Iris pigment epithelial cell (primary cell): ENCODE measurements around the gene CBR3.
"Not testable (repeated sequence)": the region's sequence is repeated elsewhere in the genome, so short reads cannot be mapped to it uniquely, and the experiment has no call there.

Source experiments
- DNase-seq: peaks from one replicate; pipeline ENCODE4 v3.0.0-alpha.2; 2011; ENCODE audit warnings: low read depth

CBR3 gene

DNA sequence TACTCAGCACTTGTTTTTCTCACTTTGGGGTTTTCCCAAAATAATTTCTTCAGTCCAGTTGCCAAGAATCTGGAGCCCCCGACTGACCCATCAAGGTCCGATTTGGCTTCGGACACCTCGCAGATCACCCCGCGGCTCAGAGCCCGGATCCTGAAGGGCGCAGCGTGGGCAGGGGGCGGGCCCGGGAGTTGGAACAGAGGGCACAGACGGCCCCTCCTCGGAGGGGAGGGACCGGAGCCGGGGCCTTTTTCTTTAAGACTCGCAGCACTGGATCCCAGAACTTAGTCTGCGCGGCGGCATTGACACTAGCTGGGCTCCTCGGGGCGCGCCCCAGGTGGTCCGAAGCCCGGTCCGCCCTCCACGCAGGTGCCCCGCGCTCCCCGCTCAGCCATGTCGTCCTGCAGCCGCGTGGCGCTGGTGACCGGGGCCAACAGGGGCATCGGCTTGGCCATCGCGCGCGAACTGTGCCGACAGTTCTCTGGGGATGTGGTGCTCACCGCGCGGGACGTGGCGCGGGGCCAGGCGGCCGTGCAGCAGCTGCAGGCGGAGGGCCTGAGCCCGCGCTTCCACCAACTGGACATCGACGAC, at the start of gene CBR3:
Gene CBR3, plus strand, starts transcription at position 277 of the 588 bp plus-strand sequence. Its CDS starts 114 bp downstream, at position 391.
- DNase-seq, result peak; percentile 55

DNA sequence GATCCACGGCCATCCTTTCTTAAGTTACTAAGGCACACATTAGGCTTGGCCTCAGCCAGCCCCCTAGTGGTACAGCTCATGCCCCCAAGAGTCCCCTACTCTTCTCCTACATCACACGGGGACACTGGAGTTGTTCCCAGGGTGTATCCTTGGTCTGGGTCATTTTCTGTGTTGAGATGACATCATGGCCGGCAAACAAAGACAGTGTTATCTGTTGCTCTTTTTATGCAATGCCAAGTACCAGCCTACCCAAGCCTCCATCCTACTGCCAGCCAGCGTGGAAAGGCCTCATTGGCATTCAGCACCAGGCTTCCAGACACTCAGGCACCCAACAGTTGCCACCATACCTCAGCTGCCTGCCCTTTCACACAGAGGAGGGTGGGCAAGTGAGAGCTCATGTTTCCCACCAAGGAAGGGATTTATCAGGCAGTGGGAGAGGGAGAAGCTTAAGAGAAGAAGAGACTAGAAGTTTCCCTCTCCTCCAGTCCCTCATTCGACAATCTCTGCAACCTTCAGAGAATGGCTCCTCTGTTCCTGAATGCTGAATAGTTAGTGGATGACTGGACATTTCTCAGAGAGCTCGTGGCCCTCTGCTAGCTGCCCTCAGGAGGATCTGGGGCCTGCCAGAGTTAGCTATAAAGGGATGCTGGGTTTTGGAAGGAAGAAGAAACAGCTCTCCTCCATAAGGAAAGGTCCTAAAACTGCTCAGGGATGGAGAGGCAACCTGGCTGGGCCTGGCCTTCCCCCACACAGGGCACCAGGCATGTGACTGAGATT, 47.3 kb upstream of the CBR3 start:
- no peak for DNase-seq

DNA sequence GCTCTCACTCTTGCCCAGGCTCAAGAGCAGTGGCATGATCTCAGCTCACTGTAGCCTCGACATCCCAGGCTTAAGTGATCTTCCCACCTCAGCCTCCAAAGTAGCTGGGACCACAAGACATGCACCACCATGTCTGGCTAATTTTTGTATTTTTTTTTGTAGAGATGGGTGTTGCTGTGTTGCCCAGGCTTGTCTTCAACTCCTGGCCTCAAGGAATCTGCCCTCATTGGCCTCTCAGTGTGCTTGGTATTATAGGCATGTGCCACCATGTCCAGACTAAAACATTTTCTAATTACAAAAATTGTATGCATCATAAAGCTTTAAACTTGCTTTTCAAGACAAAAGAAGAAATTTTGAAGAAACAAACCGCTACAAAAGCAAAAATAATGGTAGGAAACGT, 44.9 kb upstream of the CBR3 start:
- no peak for DNase-seq

DNA sequence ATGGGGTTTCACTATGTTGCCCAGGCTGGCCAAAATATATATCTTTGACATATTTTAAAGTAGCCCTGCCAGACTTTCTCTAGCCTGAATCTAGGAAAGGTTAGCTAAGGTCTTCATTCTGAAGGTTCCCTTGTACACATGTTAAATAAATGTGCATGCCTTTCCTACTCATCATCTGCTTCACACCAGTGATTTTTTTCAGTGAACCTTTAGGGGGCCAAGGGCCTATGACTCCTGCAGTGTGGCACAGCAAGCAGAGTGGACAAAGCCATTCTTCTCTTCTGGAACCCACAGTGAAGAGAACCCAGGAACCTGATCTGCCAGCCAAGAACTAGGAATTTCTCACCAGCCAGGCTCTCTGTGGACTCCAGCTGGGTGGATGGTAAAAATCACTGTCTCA, 42.2 kb upstream of the CBR3 start:
- no peak for DNase-seq

DNA sequence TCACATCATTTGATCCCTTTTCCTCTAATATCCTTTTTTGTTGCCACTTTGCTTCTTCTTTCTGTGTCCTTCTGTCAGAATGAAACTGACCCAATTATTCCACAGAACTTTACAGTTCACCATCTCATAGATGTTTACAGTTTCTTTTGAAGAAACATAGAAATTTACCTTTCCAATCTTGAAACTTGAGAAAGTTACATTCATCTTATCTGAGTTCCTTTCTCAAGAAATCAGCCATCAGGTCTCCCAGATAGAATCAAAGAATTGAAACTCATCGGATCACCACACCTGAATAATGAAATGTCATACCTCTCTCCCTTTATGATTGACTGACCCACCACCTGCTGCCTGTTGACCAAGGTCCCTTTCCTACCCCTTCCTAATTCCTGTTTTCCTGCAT, 41.4 kb upstream of the CBR3 start:
- DNase-seq, result no peak

DNA sequence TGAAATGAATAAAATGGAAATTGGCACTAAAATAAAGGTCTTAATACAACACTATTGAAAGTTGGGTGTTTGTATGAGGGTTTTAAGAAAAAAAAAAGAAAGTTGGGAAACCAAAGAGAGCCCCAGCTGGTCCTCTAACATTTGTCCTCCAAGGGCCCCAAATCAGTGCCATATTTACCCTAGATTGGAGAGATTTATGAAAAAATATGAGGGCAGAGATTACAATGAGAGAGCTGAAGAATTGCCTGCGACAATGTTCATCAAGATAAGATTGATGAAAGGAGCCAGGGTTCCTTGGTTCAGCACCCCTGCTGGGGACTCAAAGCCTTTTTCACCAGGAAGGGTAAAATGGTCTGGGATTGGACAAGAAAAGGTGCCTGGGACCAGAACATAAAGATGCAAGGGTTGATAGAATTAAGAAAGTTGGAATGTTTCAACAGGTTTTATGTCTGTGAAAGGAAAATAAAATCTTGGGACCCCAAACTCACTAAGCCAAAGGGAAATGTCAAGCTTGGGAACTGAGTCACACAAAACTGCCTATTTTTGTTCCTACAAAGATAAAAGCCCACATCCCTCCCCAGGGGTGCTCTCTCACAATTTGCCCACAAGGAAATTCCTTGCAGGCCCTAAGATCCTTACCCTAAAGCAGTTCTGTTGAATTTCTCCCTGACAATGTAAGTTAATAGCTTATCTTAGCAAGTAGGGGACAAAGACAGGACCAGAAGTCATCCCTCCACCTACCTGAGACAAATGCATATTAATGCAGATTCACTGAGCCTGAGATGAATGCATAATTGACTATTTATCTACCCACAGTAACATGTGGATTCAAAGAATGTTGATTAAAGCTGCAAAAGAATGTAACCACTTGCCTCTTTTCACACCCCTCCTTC, 38.2 kb upstream of the CBR3 start:
- no peak for DNase-seq

DNA sequence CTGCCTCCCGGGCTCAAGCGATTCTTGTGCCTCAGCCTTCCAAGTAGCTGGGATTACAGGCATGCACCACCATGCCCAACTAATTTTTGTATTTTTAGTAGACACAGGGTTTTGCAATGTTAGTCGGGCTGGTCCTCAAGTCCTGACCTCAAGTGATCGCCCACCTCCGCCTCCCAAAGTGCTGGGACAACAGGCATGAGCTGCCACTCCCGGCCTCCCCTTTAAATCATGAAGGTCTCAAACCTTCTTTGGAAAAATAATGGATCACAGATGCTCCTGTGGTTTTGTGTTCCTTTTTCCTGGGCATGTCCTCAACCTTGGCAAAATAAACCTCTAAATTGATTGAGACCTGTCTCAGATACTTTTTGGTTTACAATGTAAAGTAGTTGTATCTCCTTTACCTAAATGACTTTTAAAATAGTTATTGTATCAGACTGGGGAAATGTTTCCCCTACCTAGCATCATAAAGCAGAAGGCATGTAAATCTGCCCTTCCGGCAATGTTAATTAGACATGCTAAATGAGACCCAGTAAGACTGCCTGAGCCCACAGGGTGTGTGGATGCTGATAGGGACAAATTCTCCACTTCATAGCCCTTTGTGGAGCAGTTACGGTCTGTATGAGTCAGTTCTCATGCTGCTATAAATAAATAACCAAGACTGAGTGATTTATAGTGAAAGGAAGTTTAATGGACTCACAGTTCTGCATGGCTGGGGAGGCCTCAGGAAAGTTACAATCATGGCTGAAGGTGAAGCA, 37.3 kb upstream of the CBR3 start:
- peak; percentile 61 for DNase-seq

DNA sequence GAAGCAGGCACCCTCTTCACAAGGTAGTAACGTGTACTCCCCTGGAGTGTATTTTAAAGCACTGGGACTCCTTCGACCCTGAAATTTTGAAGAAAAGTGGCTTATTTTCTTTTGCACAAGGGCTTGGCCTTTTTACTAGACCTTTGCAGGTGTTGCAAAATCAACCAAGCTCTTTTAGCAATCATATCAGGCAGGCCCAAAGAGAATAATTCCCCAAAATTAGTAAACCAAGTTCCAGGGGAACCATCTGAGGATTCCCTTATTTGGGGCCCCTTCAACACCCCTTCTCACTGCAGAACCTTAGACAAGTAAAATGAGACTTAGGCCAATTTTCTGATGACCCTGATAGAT, 36.7 kb upstream of the CBR3 start:
- DNase-seq, result no peak

DNA sequence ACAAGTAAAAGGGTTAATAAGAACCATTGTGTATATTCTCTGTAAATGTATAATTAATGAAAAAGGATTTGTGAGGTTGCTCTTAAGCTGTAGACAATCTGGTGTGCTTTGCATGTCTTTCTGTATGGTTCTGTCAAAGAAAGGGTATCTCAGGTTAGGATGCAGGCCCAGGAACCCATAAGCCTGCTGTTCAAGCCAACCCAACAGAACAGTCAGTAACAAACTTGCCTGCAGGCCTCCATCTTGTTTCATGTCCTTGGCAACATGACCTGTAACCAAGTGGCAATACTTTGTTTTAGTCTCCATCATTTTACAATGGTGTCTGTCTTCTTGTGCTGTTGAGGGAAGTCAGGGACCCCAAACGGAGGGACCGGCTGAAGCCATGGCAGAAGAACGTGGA, 35.9 kb upstream of the CBR3 start:
- no peak for DNase-seq

DNA sequence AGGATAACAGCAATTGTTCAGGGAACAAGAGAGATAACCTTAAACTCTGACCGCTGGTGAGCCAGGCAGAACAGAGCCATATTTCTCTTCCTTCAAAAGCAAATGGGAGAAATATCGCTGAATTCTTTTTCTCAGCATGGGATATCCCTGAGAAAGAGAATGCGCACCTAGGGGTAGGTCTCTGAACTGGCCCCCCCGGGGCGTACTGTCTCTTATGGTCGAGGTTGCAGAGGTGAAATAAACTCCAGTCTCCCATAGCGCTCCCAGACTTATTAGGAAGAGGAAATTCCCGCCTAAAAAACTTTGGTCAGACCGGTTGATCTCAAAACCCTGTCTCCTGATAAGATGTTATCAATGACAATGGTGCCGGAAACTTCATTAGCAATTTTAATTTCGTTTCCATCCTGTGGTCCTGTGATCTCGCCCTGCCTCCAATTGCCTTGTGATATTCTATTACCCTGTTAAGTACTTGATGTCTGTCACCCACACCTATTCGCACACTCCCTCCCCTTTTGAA, 35.1 kb upstream of the CBR3 start:
- not testable (repeated sequence) for DNase-seq

DNA sequence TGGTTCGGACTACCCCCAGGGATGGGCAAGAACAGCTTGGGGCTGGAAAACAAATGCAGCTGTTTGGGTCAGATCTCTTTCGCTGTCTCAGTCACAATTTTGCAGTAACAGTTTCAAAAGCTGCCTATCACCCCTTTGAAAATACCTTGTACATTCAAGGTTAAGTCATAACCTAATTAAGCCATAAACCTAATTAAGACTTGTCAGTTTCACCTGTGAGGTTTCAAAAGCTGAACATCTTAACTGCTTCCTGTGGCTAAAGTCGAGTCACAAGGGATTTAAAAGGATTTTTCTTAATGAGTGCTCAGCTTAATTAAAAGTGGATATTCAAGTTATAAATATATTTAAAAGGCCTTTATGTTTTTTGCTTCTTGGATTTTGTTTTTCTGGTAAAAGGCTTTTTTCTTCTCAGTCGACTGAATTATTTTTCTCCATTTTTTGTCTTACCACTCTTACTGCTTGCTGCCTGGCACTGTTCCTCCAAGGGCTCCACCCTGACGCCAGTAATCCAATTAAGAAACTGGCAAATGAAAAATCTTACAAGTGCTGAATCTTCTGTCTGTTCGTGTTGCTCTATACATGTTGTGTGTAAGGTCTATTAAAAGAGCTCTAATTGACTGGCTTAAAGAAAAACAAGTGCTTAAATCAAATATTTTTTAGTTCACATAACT, 33.8 kb upstream of the CBR3 start:
- no peak for DNase-seq

DNA sequence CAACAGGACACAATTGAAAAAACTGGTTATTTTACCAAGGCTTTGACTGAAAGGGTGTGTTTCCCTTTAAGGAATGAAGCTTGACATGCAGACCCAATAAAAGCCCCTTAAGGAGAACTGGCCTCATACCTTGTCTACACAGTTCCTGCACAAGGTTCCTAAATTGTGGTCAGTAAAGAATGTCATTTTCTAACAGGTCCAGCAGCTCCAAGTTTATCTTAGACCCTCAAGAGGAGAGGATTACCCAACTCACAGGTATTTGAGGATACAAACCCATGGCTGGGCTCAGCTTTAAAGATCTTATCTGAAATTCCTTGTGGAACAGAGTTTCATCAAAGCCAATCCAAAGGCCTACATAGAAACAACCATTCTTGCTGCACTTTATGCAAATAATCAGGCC, 31.4 kb upstream of the CBR3 start:
- DNase-seq, result no peak

DNA sequence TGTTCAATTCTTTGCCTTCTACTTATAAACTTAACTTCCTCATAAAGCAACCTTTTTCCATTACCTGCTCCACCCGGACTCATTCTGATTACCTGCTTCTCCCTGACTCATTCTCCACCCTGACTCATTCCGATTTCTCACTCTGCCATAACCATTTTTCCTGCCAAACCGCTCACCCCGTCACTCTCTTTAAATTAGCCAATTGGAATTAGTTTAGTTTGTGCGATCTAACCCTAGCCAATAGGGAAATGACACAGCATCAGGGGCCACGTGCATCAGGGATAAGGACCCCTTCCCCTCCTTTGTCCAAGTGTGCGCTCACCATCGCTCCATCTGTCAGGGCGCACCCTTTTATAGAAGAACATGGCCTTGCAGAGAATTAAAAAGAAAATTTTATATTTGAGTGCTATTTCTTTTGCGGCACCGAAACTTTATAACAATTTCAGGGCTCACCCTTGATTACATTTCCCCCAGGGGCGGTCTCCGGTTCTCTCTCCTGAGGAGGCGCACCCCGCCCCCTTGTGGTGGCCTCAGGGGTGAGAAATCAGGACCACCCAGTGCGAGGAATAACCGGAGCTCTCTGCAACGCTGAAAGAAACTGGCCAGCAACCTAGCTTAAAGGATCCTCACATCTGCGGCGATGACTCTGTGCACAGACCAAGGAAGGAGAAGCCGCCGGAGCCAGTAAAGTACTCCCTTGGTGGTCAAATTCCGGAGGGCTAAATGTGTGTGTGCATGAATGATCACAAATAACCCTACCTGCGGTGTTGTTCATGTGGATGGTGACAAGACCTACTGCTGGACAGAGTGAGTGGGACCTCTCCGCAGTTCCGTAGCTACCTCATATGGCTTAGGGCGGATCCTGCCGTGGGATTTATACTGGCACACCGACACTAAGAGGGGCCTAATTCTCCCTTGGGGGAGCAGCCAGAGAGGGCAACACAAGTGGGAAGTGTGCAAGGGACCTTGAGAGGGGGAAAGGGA, 30.3 kb upstream of the CBR3 start:
- DNase-seq, result peak; percentile 33

DNA sequence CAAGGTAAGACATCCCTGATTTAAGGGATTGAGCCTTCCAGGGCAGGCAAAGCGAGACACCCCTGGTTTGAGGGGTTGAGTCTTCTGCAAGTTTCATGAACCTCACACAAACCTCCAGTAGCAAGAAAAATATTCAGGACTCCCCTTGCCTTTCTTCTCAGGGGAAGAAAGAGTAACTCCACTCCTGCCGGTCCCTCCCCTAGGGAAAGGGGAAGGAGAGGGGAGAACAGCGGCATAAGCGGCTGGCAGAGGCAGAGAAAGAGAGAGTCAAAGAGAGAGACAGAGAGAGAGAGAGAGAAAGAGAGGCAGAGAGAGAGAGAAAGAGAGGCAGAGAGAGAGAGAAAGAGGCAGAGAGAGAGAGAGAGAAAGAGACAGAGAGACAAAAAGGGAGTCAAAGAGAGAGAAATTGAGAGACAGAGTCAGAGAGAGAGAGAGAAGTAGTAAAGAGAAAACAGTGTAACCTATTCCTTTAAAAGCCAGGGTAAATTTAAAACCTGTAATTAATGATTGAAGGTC, 29.5 kb upstream of the CBR3 start:
- DNase-seq, result no peak

DNA sequence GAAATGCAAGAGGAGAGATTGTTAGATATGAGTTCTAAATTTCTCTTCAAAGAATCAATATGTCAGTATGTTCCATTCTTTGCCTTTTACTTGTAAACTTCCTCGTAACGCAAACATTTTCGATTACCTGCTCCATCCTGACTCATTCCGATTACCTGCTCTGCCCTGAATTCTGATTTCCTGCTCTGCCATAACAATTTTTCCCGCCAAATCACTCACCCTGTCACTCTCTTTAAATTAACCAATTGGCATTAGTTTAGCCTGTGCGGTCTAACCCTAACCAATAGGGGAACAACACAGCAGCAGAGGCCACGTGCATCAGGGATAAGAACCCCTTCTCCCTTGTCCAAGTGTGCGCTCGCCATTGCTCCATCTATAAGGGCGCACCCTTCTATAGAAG, 25.0 kb upstream of the CBR3 start:
- DNase-seq, result no peak

DNA sequence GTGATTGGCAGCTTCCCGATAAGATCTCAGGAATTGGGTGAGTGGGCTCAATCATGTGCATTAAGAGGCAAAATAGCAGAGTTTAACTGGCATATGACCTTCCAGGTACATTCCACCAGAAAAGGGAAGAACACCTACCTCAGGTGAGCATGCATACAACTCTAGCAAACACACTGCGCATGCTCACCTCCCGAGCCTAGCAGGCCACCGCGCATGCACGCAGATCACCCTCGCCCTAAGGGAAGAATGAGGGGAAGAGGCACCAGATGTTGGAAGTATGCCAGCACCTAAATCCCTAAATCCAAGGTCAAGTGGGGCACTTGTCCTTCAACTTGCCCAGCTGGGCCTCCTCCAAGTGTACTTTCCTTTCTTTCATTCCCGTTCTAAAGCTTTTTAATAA, 23.6 kb upstream of the CBR3 start:
- no peak for DNase-seq

DNA sequence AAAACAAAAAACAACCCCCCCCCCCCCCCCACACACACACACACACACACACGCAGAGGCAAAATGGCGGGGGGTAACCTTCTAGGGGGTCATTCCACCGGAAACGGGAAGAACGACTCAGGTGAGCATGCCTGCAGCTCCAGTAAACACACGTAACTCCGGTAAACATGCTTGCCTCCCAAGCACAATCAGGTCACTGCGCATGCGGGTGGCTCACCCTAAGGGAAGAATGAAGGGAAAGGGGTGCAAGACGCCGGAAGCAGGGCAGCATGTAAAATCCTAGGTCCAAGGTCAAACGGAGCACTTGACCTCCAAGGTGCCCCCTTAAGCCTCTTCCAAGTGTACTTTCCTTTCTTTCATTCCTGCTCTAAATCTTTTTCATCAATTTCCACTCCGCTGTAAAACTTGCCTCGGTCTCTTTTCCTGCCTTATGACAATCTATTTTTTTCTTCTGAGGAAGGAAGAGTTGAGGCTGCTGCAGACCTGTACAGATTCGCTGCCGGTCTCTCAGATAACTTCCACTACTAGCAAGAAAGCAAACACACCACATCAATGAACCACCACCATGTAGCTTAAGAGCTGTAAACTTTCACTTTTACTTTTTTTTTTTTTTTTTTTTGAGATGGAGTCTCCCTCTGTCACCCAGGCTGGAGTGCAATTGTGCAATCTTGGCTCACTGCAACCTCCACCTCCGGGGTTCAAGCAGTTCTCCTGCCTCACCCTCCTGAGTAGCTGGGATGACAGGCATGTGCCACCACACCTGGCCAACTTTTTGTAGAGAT, 21.0 kb upstream of the CBR3 start:
- DNase-seq, result no peak

DNA sequence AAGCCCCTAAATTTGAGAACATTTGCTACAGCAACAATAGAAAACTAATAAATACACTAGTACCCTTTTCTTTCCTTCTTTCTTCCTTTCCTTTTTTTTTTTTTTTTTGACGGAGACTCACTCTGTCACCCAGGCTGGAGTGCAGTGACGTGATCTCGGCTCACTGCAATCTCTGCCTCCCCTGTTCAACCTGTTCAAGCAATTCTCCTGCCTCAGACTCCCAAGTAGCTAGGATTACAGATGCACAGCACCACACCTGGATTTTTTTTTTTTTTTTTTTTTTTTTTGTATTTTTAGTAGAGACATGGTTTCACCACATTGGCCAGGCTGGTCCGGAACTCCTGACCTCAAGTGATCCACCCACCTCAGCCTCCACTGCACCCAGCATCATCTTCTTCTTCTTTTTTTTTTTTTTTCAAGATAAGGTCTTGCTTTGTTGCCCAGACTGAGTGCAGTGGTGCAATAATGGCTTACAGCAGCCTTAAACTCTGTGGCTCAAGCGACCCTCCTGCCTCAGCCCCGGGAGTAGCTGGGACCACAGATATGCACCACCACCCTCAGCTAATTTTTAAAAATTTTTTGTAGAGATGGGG, 19.6 kb upstream of the CBR3 start:
- DNase-seq, result no peak

DNA sequence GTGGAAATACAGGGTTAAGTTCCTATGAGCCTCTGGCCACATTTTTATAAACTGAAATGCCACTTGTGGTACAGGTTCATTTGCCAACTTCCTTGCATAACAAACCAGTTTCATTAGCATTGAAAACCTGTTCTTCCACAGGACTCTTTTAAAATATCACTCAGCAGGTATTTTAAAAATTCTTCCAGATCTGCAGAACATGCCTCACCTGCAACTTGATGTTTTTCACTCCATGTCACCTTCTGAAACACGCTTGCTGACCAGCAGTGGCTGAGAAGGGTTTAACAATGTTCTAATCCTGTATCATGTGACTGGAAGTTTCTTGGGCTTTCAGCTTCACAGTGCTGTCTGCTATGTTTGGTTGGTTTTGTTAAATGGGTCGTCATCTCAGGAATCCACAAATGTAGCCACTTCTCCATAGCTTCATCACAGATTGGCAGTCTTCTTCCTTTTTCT, 17.6 kb upstream of the CBR3 start:
- DNase-seq, result no peak
